ENCODE results near the gene NFILZ.
A peak's percentile ranks its signal among the peaks of the same experiment; 100 is the strongest.

The NFILZ gene

DNA sequence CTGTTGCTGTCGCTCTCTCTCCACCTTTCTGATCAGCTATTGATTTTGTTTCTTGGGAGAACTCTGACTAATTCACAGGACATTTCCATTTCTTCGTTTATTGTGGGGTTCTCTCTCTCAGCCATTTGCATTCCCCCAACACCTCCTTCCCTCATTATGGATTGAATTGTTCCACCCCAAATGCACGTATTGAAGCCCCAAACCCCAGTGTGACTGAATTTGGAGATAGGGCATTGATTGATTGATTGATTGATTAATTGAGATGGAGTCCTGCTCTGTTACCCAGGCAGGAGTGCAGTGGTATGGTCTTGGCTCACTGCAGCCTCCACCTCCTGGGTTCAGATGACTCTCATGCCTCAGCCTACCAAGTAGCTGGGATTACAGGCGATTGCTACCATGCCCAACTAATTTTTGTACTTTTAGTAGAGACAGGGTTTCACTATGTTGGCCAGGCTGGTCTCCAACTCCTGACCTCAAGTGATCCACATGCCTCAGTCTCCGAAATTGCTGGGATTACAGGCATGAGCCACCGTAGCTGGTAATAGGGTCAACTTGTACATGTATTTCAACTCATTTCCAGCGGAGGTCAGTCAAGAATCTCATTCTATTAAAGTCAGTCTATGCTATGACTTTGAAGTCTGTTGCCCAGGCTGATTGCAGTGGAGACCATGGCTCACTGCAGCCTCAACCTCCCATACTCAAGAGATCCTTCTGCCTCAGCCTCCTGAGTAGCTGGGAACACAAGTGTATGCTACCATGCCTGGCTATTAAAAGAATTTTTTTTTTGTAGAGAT is 13.6 kb downstream of the NFILZ start:
- DNase-seq = no peak

DNA sequence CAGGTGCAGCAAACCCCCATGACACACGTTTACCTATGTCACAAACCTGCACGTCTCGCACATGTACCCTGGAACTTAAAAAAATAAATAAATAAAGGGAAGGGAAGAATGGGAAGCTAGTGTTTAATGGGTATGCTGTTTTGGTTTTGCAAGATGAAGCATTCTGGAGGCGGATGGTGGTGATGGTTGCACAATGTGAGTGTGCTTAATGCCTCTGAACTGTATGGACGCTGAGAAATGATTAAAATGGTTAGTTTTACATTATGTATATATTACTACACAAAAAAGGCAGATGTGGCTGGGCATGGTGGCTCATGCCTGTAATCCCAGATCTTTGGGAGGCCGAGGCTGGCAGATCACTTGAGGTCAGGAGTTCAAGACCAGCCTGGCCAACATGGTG is 17.8 kb downstream of the NFILZ start:
- DNase-seq = no peak

GRCh38 chr19:8654591-8655339 is 24.3 kb downstream of the NFILZ start:
- peak; percentile 76 to 78 for DNase-seq

DNA sequence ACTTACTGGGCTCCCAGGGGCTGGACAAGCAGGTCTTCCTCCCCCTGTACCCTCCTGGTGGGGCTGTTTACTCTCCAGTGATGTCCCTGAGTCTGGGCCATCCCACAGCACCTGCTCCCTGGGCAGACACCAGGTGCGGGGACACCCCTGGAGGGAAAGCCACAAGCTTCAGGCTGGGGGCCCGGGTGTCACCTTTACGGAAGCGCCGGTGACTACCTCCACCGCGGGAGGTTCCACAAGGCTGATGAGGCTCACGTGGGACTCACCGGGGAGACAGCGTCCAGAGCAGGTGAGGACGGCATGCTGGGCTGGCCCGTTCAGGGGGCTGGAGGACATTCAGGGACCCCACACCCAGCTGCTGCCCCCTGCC is 24.9 kb downstream of the NFILZ start:
- DNase-seq = peak in 1 of 2 donors; percentile 26

- DNase-seq = no peak
Measured at GRCh38 chr19:8657869-8658268, 27.4 kb downstream of the NFILZ start.

GRCh38 chr19:8659905-8660304 is 29.5 kb downstream of the NFILZ start:
- DNase-seq = no peak

DNA sequence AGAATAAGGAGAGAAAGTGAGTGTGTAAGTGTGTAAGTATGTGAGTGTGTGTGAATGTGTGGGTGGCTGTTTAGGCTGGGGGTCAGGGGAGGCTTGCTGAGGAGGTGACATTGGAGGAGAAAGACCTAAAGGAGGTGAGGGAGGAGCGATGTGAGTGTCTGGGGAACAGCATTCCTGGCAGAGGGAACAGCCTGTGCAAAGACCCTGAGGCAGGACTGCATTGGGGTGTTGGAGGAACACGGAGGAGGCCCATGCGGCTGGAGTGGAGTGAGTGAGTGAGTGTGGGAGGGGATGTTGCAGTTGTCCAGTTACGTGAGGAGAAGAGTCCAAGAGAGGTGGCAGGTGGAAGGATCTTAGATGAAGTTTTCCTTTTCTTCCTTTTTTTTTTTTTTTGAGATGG is 31.8 kb downstream of the NFILZ start:
- DNase-seq = no peak

DNA sequence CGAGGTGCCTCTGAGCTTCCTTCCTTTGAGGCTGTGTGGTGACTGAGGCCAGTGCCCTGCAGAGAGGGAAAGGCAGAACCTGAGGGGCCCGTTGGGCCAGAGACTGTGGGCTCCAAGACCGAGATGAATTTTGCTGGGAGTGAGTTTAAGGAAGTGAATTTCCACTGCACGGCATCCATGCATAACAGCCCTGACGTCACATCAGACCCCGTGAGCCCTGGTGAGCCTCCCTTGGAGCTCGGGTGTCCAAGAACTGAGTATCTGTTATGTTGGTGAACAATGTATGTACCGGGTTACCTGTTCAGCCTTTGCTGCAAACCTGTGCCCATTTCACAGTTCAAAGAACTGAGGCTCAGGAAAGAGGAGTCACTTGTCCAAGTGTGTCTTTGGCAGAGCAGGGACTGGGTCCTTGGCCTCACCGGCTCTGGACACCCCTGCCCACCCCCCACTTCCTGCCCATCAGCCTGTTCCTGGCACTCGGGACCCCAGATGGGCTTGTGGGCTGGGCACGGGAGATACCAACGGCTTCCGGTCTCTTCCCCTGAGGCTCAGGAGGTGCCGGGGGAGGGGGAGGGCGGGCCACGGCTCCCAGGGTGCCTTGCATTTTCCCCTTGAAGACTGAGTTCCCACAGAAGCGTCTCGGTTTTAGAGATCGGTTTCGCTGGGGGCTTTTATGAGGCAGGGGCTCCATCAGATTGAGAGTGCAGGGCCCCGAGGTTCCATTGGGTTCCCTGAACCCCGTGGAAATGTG is 33.7 kb downstream of the NFILZ start:
- peak; percentile 35 to 52 for DNase-seq

DNA sequence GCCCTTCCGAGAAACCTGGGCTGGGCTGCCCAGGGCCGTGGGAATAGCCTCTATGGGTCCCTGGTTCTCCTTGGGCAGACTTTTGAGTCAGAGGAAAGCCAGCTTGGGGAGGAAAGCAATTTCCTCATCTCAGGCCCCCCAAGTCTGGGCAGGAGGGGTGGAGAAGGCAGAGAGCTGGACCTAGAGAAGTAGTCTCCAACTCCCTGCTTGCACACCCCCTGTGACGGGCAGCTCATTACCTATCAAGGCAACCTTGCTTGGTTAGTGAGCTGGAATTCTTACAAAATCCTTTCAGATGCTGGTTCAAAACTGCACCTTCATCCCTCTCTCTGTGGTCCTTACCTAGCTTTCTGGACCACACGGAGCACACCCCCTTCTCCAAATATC is 34.2 kb downstream of the NFILZ start:
- DNase-seq = no peak

DNA sequence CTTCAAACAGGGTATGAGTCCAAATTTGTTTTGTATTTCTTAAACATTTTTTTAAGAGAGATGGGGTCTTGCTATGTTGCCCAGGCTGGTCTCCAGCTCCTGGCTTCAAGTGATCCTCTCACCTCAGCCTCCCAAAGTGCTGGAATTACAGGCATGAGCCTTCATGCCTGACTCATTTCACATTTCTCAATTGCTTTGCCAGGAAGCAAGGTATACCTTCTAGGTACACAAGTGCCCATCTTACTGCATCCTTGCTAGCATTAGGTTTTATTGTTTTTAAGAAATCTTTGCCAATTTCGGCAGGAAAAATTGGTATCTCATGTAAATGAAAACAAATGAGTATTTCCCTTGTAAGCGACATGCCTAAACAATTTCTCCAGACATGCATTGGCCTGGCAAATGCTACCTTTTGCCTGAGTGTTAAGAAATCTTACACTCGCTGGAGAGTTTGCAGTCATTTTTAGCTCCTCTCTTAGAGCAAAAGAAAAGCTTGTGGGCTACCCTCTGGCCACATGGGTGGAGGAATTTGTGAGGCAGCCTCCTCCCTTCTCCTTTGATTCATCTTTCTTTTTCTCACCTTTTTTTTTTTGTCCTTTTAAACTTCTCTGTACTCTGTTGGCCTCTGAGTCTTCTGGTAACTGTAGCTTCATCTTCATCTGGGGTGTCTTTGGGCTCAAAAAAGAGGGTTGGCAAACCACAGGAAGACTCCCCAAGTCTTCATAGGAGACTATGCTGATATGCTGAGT is 35.2 kb downstream of the NFILZ start:
- DNase-seq = no peak

DNA sequence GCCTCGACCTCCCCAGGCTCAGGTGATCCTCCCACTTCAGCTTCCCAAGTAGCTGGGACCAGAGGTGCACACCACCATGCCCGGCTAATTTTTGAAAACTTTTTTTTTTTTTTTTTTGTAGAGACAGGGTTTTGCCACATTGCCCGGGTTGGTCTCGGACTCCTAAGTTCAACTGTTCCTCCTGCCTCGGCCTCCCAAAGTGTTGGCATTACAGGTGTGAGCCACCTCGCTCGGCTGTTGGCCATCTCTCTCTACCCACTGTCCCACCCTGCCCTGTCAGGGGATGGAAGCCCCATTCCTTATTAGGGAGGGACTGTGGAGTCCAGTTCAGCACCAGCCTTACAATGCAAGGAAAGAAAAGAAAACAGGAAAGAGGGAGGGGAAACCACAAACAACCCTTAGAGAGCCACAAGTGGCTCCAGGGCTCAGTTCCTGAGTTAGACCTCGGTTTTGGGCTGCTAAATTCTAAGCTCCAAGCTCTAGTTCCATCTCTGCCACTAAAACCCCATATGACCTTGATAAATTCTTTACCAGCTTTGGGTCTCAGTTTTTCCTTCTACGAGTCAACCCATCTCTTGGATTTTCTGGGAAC is 36.5 kb downstream of the NFILZ start:
- no peak for DNase-seq

GRCh38 chr19:8673276-8673891 is 43.0 kb downstream of the NFILZ start:
- no peak for DNase-seq

GRCh38 chr19:8675066-8675465 is 44.6 kb downstream of the NFILZ start:
- no peak for DNase-seq

DNA sequence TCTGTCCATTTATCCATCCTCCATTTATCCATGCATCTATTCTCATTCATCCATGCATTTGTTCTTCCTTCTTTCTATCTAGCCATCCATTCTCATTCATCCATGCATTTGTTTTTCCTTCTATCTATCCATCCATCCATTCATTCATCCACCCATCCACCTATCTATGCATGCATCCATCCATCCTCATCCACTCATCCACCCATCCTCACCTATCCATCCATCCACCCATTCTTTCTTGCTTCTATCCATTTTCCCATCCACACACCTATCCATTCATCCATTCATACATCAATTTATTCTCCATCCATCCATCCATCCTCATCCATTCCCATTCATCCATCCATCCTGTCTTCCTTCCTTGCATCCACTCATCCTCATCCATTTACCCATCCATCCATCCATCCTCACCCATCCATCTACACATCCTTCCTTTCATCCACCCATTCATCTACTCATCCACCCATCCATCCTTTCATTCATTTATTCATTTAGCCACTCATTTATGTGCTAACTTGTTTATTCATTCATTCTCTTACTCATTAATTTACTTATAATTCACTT is 47.9 kb downstream of the NFILZ start:
- DNase-seq = no peak

All from stimulated activated CD4-positive, alpha-beta T cell treated with anti-CD3 and anti-CD28 coated beads, Interleukin-2, amount 100 ng/mL, for 24 hours (primary cell).